Activated T-helper 9 cell treated with anti-CD3 and anti-CD28 coated beads, Interleukin-2, amount 50 U/mL, for 16 hours (primary cell): ENCODE results near the gene TTLL12.
"Not testable (repeated sequence)": the region's sequence is repeated elsewhere in the genome, so short reads cannot be mapped to it uniquely, and the experiment has no call there.

ENCODE experiments used
- DNase-seq: peaks from one replicate; pipeline ENCODE4 v3.0.0-alpha.2; 2020; ENCODE audit warnings: low read depth

The TTLL12 gene

DNA sequence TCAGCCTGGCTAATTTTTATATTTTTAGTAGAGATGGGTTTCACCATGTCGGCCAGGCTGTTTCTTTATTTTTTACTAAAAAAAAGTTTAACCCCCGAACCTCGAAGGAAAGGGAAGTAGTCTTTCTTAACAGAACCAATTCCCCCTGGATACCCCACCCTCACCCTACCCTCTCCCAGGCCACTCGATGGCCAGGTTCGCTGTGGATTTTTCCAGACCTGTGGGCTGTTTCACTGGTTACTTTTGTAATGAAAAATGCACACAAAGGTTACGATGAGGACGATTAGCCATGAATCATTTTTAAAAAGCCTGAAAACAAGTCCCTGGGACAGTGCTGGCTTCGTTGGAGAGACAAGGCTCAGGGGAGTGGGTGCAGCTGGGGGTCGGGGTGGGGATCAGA is 33.0 kb downstream of the TTLL12 start:
- no peak for DNase-seq

DNA sequence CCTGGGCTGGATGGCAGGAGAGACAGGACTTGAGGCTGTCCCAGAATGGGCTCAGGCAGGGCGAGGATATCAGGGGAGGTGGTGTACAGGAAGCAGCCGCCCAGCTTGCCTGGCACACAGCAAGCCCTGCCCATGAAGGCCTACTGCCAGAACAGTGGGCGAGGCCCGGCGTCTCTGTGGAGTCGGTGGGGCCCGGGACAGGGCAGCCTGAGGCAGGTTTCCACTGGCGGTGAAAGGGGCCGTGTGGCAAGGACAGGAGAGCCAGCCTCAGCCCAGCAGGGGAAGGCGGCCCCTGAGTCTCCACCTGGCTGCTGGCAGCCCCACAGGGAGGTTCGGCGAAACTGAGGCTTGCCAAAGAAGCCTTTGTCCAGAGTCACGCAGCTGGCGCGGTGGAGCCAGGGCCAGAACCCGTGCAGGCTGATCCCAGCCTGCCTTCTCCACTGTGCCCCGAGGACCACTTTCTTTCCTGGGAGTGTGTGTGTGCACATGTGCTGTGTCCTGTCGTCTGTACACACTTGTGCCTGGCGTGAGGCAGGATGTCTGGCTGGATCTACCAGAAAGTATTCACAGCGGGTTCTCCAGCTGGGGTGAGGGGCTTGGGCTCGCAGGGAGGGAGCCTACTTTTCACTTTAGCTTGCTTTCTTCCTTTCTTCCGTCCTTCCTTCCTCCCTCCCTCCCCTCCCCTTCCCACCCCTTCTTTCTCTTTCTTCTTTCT is 34.4 kb downstream of the TTLL12 start:
- peak; percentile 45 for DNase-seq

DNA sequence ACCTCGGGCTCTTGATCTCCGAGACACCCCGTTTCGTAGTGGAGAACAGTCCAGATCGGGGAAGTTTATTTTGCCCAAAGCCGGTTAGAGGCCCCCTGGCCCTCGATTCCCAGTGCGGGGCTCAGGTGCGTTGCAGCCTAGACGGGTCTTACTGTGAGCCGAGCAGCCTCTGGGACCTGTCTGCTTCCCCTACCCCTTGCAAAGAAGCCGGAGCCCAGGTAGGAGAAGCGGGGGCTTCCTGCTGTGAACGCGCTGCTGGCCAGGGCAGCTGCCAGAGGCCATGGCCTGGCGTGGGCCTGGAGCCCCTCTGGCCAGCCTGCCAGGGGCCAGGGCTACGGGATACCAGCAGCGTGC is 35.0 kb downstream of the TTLL12 start:
- DNase-seq: no peak

DNA sequence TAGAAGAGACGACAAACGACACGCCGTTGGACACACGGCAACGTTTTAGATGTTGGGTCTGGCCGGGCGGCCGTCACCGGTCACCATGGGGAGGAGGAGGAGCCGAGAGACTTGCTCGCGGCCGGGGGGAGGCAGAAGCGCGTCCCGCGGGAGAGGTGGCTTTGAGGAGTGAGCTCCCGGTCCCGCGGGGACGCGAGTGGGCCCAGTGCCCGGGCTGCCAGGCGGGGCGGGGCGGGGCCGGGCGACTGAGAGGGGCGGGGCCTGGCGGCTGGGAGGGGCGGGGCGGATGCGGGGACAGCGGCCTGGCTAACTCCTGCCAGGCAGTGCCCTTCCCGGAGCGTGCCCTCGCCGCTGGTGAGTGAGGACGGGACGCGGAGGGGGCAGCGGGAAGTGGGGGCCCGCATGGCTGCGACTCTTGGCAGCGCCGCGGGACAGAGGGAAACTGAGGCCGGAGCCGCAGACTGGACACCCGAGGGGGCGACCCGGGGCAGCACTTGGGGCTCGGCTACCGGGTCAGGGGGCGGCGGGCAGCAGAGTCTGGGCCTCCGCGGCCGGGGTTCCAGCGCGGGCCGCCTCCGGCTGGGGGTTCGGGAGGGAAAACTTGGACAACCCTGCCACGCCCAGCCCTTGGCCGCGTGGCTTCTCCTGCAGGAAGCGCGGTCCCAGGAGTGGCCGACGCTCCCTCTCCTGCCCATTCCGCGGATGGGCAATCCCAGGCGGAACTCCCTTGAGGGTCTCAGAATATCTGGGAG is 35.5 kb downstream of the TTLL12 start, which contains the start of gene TSPO:
TSS of gene TSPO (plus strand) at position 309 of the 752 bp plus-strand sequence. CDS start 7,680 bp downstream, outside the sequence.
- DNase-seq: peak; percentile 59

DNA sequence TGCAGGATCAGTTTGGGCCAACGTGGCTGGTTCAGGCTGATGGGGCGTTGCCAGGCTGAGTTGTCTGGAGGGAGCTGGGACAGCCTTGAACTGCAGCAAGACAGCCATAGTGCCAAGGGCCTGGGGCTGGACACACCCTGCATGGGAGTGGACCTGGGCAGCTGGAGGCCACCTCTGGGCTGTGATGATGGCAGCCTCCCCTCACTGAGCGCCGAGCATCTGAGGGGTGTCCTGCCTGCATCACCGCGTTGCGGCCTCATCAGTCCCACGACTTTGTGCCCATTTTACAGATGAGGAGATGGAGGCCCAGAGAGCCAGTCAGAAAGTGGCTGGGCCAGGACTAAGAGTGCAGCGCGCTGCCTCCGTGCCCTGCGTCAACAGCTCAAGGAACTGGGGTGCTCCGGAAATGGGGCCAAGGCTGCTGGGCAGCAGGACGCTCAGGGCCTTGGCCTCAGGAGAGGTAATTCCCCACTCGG is 36.2 kb downstream of the TTLL12 start:
- DNase-seq: no peak

- no peak for DNase-seq
Observed at GRCh38 chr22:43148581-43148980, 38.4 kb downstream of the TTLL12 start.

- no peak for DNase-seq
Observed at GRCh38 chr22:43147821-43148220, 39.1 kb downstream of the TTLL12 start.

- DNase-seq: not testable (repeated sequence)
Observed at GRCh38 chr22:43146332-43146731, 40.6 kb downstream of the TTLL12 start.

- not testable (repeated sequence) for DNase-seq
Observed at GRCh38 chr22:43145371-43145770, 41.6 kb downstream of the TTLL12 start.

- DNase-seq: no peak
Observed at GRCh38 chr22:43144949-43145348, 42.0 kb downstream of the TTLL12 start.

- peak; percentile 74 for DNase-seq
Observed at GRCh38 chr22:43142880-43143562, 43.9 kb downstream of the TTLL12 start, which contains the start of gene MCAT. MCAT (minus strand) TSS chr22:43143398; CDS start chr22:43143348, 50 bp downstream.

DNA sequence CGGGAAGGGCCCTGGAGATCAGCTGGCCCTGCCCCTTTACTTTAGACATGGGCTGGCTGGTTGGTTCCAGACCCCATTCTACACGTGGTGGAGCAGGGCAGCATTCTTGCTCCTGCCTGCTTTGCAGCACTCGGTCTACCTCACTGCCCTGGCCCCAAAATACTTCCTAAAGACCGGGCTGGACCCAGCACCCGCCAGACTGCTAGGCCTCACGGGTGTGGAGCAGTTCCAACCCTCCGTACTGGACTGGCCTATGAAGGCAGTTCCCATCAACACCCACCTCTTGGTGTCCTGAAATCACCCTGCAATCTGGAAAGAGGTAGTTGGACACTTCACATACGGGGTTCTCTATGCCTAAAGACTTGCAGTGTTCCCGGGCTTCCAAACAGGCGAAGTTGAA is 50.1 kb downstream of the TTLL12 start:
- no peak for DNase-seq

DNA sequence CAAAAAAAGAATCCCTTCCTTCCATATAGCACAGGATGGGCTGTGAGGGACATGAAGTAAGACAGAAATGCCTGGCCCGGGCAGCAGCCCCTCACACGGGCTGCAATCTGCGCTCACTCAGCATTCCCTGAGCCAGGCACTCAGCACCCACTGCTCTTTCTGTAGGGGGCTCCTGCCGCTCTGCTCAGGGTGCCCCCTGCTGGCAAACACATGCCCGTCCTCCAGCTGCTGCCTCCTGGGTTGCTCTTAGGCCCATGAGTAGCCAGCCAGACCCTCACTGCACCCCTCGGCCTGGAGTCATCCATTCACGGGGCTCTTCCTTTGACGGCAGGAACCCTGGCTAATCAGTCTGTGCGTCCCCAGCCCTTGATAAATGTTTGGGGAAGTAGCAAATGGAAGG is 50.7 kb downstream of the TTLL12 start:
- no peak for DNase-seq

DNA sequence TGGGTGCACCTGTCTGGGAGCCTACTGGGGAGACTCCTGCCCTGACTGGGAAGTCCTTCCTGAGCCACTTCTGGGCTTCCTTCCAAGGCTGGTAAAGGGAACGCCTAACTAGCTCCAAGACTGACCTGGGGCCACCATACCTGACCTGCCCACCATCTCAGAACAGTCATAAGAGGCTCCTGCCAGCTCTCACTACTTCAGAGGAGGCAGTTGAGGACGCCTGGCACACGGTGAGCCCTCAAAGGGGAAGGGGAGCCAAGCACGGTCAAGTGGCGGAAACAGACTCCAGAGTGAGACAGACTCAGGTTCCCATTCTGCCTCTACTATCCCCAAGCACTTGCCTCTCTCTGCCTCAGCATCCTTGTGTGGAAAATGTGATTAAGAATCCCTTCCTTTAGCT is 51.4 kb downstream of the TTLL12 start:
- DNase-seq: no peak

DNA sequence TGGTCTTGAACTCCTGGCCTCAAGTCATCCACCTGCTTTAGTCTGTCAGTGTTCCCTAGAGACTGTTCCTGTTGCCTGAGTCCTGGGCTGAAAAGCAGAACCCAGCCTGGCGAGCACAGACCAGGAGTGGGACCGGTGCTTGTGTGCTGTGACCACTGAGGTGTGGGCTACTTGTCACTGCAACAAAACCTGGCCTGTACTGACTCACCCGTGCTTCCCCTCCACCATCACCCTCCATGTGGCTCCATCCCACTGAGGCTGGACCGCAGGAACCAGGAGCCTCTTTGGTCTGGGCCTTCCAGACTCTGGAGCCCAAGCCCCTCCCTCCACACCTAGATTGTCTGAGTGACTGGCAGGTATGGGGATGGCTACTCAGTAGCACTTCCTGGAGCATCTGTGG is 52.4 kb downstream of the TTLL12 start:
- no peak for DNase-seq

GRCh38 chr22:43133401-43133800 is 53.5 kb downstream of the TTLL12 start:
- no peak for DNase-seq

DNA sequence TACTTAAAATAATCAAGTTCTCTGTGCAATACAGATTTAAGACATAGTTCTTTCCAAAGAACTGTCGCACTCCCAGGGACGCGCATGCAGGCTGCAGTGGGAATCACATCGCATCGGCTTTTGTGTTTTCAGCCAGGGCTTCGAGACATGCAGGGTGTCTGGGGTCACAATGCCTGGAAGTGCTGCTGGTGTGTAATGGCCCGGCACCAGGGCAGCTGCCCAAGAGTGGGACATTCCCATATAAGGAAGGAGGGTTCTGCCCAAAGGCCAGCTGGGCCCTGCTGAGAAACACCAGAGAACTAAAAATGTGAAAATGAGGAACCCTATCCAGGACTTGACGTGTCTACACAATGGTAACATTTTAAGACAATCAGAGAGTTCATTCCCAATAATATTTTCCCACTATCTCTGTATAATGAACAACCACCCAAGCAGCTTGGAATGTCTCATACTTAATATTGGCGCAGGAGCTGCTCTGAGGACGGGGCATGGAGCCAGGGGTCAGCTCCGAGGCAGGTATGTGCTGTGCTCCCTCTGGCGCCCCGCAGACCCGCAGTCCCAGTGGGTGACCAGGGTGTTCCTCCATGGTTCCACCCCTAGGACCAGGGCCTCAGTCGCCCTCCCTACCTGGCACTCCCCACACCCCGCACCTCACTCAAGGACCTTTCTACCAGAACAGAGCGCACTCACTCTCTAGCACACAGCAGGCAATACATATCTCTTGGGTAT is 55.0 kb downstream of the TTLL12 start:
- DNase-seq: no peak

DNA sequence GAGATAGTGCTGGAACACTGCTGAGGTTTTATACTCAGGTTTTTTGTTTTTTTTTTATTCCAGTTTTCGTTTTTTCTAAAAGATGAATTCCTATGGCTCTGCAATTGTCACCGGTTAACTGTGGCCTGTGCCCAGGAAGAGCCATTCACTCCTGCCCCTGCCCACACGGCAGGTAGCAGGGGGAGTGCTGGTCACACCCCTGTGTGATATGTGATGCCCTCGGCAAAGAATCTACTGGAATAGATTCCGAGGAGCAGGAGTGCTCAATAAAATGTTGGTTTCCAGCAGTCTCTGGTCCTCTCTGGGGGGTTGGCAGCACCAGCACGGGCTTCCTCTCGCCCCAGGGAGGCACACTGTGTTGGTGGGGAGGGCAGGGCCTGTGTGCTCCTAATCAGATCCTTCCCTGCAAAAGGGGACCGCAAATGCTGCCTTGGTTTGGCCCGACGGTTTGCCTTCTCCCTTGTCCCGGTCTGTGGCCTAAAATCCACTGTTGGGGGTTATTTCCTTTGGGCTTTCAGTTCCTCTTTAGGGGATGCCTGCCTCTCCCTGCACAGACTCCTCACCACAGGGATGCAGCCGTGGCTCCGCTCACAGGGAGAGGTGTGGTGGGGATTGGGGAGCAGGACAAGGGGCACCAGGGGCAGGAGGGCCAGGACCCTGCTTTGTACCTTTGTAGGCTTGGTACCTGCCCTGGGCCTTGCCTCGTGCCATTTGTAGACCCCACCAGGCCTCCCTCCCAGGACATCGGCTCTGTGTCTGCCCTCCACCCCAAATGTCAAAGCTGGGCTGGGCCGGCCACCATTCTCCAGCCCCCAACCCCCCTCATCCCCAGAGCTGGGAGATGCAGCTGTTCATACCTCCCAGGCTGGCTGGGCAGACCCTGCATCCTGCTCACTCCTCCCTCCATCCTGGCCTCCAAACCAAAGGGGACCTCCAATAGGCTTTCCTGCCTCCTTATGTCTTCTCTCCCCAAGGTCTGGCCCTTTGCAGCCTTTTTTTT is 57.2 kb downstream of the TTLL12 start:
- DNase-seq: no peak

- no peak for DNase-seq
Observed at GRCh38 chr22:43128928-43129424, 58.0 kb downstream of the TTLL12 start.

DNA sequence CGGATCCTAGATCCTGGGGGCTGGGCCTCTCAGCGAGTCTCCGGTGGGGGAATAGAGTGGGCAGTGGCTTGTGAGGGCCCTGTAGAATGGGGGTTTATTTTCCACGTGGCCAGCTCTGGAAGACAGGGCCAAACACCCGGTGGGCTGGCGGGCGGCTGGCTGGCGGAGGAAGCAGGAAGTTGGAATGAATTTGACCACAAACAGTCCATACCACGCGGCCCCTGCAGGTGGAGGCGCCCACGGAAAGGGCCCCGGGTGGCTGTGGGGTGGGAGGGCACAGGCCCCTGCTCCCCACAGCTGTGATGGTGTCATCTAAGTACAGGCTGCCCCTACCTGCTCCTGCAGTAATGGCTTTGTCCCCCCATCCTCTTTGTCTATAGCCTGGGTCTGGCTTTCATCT is 58.8 kb downstream of the TTLL12 start:
- DNase-seq: no peak
